GM18526 (cell line): ENCODE results near the gene ADAP1.
A peak's percentile ranks its signal among the peaks of the same experiment; 100 is the strongest.

Experiments used
- POLR2A ChIP-seq: IDR thresholded peaks from 3 replicates; pipeline ENCODE4 v1.6.1; 2011; ENCODE audit not compliant: insufficient read length; ENCODE audit errors: extremely low read depth

Gene ADAP1

DNA sequence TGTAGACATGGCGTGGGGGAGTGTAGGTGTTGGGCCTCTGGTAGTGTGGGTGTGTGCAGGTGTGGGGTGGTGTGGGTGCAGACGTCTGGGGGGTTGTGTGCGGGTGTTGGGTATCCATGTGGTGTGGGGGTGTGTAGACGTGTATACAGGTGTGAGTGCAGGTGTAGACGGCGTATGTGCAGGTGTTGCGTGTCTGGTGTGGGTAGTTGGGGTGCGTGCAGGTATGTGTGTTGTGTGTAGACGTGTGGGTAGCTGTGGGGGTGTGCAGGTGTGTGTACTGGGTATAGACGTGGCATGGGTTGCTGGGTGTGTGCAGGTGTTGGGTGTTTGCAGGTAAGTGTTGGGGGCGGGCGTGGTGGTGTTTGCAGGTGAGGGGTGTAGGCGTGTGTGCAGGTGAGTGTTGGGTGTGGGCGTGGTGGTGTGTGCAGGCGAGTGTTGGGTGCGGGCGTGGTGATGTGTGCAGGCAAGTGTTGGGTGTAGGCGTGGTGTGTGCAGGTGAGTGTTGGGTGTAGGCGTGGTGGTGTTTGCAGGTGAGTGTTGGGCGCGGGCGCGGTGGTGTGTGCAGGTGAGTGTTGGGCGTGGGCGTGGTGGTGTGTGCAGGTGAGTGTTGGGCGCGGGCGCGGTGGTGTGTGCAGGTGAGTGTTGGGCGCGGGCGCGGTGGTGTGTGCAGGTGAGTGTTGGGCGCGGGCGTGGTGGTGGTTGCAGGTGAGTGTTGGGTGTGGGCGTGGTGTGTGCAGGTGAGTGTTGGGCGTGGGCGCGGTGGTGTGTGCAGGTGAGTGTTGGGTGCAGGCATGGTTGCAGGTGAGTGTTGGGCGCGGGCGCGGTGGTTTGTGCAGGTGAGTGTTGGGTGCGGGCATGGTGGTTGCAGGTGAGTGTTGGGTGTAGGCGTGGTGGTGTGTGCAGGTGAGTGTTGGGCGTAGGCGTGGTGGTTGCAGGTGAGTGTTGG, 61.6 kb downstream of the ADAP1 start:
- peak; percentile 2 for TF ChIP-seq POLR2A

DNA sequence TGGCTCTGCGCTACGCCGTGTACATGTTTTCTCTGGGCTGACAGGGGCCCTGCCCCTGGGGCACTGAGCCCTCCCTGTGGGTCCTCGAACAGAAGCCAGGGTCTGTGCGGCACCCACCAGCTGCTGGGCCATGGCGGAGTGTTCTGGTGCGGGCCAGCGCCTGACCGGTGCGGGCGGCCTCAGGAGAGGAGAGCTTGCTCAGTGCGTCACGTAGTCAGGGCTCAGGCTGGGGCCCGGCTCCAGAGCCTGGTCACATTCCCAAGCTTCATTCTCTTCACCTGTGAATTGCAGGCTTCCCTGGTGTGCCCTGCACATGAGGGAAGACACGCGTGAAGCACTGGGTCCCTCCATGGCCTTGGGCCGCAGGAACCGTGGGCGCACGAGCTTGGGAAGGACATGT, 62.7 kb downstream of the ADAP1 start:
- TF ChIP-seq POLR2A = no peak

DNA sequence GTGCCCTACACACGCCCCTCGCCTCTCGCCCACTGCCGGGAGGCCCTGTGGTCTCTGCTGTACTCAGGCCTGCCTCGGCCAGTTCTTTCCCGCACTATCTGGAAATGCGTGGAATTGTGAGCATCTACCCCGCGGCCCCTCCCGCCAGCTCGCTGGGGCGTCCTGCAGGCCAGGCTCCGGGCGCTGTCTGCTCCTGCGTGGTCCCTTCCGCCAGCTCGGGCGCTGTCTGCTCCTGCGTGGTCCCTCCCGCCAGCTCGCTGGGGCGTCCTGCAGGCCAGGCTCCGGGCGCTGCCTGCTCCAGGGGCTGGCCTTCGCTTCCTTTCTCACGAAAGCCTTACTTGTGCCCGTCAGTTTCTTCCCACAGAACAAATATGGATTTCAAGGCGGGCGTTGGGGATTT, 63.2 kb downstream of the ADAP1 start:
- no peak for TF ChIP-seq POLR2A

DNA sequence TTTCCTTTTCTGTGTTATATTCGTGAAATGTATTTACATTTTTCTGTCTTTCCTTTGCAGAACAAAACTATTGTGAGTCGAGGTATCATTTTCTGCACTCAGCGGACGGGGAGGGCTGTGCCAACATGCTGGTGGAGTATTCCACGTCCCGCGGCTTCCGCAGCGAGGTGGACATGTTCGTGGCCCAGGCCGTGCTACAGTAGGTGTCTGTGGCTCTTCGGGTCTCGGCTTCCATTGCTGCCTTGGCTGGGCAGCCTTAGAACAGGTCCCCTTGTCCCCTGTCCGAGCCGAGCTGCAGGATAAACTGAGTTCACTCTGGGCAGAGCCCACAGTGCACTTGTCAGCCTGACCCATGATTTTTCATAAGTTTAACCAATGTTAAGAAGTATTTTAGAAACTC, 63.6 kb downstream of the ADAP1 start:
- no peak for TF ChIP-seq POLR2A

DNA sequence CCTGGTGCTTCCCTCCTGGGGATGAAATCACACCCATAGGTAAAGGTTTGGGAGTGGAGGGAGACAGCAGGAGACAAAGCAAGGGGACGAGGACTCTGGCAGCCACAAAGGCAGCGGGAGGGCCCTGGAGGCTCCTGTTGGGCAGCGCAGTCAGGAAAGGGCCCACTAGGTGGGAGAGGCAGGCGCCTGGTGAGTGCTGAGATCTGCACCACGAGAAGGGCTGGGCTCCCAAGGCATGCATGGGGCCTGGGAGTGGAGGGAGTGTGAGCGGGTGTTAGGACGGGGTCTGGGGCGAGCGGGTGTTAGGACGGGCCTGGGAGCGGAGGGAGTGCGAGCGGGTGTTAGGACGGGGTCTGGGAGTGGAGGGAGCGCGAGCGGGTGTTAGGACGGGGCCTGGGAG, 65.1 kb downstream of the ADAP1 start:
- TF ChIP-seq POLR2A = no peak

DNA sequence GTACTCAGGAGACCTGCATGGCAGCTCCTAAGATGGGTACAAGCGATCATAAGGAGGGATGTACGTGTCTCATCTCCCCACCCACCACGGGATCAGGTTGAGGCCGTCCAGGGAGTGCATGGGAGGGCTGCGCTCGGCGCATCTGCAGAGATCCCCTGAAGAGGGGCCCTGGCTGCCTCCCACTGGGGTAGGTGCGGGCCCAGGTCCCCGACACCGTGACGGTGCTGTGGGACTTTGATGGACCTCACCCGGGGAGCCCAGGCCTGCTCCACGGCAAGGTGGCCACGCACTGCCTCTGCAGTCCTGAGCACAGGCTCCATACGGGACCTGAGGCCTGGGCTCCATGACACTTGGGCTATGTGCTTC, 65.5 kb downstream of the ADAP1 start:
- no peak for TF ChIP-seq POLR2A

DNA sequence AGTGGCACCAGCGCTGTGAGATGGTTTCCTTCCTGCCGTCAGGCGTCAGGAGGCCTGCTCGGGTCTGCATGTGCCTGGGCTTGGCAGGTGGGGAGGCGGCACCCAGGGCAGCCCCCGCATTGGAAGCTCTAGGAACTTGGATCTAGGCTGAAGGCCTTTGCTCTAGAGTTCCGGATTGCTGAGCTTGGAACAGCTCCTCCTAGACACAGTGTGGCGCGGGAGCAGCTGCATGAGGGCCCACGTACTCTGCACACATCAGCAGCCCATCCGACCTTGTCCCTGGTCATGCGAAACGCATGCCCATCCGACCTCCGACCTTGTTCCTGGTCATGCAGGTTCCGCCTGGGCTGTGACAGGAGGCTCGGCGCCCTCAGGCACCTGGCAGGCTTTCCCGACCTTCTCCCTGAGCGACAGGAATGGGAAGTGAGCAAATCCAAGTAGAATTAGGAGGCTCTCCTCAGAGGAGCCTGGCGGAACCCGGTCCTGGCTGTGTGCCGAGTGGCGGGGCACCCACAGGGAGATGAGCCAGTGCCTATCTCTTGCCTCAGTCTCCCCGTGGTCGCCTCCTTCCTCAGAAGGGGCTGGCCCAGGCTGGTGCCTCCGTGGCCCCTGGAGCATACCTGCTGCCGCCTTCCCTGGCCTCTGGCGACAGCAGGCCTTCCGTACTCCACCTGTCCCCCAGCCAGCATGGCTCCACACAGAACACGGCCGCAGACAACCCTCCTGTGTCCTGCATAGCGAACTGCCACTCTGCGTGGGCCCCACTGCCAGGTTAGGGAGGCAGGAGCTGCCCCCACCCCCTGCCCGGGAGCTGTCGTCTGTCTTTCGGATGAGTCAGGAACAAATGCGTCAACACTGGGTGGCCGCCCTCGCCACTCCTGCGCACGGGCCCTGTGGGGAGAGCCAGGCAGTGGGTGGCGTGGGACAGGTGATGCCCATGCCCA, 66.1 kb downstream of the ADAP1 start:
- TF ChIP-seq POLR2A = no peak

DNA sequence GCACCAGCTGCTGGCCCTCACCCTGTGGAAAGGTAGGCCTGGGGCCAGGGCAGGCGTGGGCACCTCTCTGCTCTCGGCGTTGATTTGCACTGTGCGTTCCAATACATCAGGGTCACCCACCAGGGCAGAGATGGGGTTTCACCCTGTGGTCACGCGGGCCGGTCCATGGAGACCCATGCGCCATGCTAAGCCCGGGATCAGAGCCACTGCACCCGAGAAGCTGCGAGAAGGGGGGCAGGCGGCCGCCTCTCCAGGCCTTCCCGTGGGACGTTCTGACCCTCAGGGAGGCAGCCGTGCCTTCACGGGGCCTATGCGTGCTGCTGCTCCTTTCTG, 67.0 kb downstream of the ADAP1 start:
- TF ChIP-seq POLR2A = no peak

DNA sequence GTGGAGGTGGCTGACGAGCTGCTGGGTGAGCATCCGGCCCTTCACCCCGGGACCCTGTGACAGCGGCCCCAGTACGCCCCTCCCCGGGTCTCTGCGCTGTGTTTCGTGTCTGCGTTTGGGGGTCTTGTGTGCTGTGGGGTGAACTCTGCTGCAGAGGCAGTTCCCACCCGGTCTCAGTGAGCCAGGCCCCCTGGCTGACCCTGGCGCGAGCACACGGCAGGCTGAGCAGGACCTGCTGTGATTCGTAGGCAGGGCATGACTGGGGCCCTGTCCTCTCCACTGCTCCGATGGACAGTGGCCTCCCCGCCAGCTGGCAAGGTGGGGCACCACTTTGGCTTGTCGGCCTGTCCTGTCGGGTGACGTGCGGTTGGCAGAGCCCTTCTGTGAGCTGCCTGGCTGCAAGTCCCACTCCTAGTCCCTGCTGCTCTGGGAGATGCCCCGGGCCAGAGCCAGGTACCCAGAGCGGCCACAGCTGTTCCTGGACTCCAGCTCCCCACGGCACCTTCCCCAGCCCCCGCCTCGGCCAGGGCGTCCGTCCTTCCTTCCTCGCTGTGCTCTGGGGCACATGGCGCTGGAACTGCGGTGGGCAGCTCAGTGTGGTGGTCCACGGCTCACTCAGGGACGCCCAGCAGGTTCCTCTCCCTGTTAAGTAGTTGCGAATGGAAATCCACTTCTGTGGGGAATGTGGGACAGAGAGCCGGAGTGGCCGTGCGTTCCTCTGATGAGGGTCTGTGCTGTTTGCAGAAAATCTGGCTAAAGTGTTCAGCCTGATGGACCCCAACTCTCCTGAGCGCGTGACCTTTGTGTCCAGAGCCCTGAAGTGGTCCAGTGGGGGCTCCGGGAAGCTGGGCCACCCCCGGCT, 67.6 kb downstream of the ADAP1 start:
- peak; percentile 16 for TF ChIP-seq POLR2A

DNA sequence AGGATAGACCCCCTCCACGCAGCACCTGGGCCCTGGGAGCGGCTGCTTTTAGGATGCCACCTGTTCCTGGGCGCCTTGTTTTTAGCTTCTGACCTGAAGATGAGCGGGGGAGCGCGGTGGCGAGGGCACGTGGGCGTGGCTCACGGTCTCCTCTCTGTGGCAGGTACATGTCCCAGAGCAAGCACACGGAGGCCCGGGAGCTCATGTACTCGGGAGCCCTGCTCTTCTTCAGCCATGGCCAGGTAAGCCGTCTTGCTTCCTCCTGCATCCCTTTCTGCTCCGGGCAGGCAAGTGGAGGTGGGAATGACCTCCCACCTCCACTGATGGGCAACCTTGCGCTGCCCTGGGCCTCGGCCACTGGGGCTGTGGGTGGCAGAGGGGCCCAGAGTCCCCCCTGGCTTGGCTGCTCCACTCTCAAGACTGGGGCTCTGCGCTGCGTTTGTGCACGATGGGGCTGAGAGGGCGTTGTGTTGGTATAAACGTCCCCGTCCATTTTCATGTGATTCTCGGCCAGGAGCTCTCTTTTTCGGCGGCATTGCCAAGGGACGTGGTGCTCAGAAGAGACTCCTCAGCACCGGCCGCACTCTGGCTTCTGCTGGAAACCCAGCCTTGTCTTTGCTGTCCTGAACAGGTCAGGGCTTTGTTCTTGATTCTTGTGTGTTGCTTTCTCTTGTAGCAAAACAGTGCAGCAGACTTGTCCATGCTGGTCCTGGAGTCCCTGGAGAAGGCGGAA, 68.4 kb downstream of the ADAP1 start:
- TF ChIP-seq POLR2A = no peak

DNA sequence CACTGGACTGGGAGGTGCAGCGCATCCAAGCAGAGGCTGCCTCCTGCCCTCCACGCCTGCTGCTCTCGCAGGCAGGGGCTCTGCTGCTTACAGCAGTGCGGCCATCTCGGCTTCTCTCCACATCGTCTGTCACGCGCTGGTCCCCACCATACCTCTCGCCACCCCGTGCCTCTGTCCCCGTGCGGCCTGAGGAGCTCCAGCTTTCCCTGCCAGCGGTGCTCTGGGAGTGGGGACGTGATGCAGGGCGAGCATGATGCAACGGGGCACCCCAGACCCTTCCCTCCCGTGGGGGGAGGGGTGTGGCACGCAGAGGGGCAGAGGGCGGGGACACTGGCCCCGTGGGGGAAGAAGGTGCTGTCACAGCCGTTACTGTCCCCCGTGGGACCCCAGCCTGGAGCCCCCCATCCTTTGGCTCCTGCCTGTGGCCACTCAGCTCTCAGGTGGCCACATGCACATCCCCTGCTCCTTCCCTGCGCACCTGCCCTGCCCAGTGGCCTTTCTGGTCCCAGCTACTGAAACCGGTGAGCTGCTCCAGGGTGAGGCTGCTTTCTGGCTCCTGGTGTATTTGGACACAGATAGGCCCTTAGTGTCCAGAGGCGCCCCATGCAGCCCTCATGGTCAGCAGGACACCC, 69.1 kb downstream of the ADAP1 start:
- no peak for TF ChIP-seq POLR2A

DNA sequence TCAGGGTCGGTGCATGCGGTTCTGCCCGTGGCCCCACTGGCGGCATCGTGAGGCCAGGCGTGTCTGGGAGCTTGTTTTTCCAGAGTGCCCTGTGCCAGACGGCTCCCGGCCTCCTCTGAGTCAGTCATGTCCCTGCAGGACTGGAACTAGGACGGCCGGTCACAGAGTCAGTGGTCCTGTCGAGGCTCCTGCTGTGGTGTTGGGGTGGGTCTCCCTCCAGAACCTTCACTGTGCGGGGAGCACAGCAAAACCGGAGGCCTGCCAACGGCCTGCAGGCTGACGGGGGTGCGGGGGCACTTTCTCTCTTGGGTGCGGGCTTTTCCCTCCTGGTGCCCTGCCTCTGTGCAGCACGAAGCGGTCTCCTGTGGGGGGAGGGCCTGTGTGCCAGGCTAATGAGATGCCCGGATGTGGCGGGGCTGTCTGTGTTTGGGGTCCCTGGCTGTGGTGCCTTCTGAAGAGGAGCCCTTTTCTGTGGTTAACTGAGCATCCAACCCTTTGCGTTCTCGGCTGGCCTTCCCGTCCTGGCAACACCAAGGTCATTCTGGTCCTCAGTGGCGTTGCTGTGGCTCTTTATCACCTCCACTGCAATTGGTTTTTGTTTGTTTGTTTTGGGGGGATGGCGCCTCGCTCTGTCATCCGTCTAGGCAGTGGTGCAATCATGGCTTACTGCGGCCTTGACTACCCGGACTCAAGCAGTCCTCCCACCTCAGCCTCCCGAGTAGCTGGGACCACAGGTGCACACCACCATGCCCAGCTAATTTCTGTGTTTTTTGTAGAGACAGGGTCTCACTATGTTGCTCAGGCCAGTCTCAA, 70.1 kb downstream of the ADAP1 start:
- no peak for TF ChIP-seq POLR2A
